Erythroblast (primary cell): ENCODE measurements around the gene DKC1.

Source experiments
- GATA1 ChIP-seq: IDR thresholded peaks from 2 replicates; pipeline ENCODE4 v1.6.1; 2011; ENCODE audit warnings: low read depth, mild to moderate bottlenecking, control low read depth, low read length, moderate library complexity
- POLR2A ChIP-seq: IDR thresholded peaks from 2 replicates; pipeline ENCODE4 v1.6.1; 2011; ENCODE audit warnings: mild to moderate bottlenecking, low read length

DNA sequence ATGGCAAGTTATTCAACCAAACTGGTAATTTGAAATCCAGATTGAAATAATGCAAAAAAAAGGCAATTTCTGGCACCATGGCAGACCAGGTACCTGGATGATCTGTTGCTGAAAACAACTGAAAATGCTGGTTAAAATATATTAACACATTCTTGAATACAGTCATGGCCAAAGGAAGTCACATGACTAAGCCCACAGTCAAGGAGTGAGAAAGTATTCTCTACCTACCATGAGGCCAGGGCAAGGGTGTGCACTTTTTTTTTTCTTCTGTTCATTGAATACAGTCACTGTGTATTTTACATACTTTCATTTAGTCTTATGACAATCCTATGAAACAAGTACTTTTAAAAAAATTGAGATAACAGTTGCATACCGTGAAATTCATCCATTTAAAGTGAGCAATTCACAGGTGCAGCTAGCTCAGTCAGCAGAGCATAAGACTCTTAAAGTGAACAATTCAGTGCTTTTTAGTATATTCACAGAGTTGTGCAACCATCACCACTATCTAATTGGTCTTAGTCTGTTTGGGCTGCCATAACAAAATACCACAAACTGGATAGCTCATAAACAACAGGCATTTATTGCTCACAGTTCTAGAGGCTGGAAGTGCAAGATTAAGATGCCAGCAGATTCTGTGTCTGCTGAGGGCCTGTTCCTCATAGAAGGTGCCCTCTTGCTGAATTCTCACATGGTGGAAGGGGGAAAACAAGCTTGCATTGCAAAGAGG is 47.4 kb downstream of the DKC1 start:
- TF ChIP-seq POLR2A (no peak), GATA1 (no peak)
